NB4 (cell line): ENCODE measurements around the gene SPAAR.
"Not testable (repeated sequence)": the region's sequence is repeated elsewhere in the genome, so short reads cannot be mapped to it uniquely, and the experiment has no call there.

Source experiments
- DNase-seq: peaks from one replicate; pipeline ENCODE4 v3.0.0; 2010; ENCODE audit warnings: low read depth
- H3K4me3 ChIP-seq: one replicate; pipeline ENCODE4 v1.5.1; 2011; ENCODE audit warnings: mild to moderate bottlenecking, low read depth, low read length, moderate library complexity
- CTCF ChIP-seq: IDR thresholded peaks from one replicate; pipeline ENCODE4 v1.5.1; 2012; ENCODE audit warnings: low read depth, low read length
- MAX ChIP-seq: IDR thresholded peaks from 2 replicates; pipeline ENCODE4 v1.6.1; 2011; ENCODE audit warnings: low read depth, low read length
- MYC ChIP-seq: IDR thresholded peaks from 2 replicates; pipeline ENCODE4 v1.6.1; 2011; ENCODE audit warnings: low read depth, low read length
- POLR2A ChIP-seq: IDR thresholded peaks from 2 replicates; pipeline ENCODE4 v1.6.1; 2011; ENCODE audit warnings: mild to moderate bottlenecking; ENCODE audit not compliant: insufficient read length; ENCODE audit errors: extremely low read depth

The SPAAR gene

GRCh38 chr9:35872505-35872904 is 36.8 kb upstream of the SPAAR start:
- no peak overlapping the region for H3K4me3 ChIP-seq
- DNase-seq, result no peak
- TF ChIP-seq MAX (no peak), MYC (no peak), CTCF (no peak), POLR2A (no peak)

- TF ChIP-seq POLR2A, result no peak
- no peak for TF ChIP-seq MYC
- TF ChIP-seq MAX, result no peak
- TF ChIP-seq CTCF, result peak; percentile 83
- no peak overlapping the region for H3K4me3 ChIP-seq
- DNase-seq, result peak; percentile 52
Measured at GRCh38 chr9:35882263-35882848, 26.9 kb upstream of the SPAAR start.

GRCh38 chr9:35882996-35883395 is 26.3 kb upstream of the SPAAR start:
- DNase-seq, result no peak
- H3K4me3 ChIP-seq, result no peak overlapping the region
- TF ChIP-seq MYC (no peak), POLR2A (no peak), MAX (no peak), CTCF (no peak)

- DNase-seq, H3K4me3 ChIP-seq: not testable (repeated sequence)
Measured at GRCh38 chr9:35884908-35885307, 24.4 kb upstream of the SPAAR start.

- peak; percentile 44 for DNase-seq
- no peak for TF ChIP-seq MYC
- no peak for TF ChIP-seq CTCF
- TF ChIP-seq MAX, result no peak
- TF ChIP-seq POLR2A, result no peak
- H3K4me3 ChIP-seq, result no peak overlapping the region
Measured at GRCh38 chr9:35891646-35892045, 17.6 kb upstream of the SPAAR start.

GRCh38 chr9:35892051-35892450 is 17.2 kb upstream of the SPAAR start:
- no peak overlapping the region for H3K4me3 ChIP-seq
- no peak for DNase-seq
- no peak for TF ChIP-seq MAX
- TF ChIP-seq POLR2A, result no peak
- no peak for TF ChIP-seq CTCF
- TF ChIP-seq MYC, result no peak
